Neural cell (in vitro differentiated cells): ENCODE data around the gene KCNJ1. TPM values are rescaled to one million over a fixed set of nuclear protein-coding genes. Genes with fewer than 3 reads are reported as not detected.

Experiments used
- H2AFZ ChIP-seq: fragments of 200-600, 300-800 bp; sonication (generic), shearing (Covaris generic); 2 replicates; pipeline ENCODE4 v1.6.0; 2014; ENCODE audit warnings: low read depth, mild to moderate bottlenecking, antibody characterized with exemption, low read length, moderate library complexity
- H3F3A ChIP-seq: fragments of 200-600 bp; shearing (Covaris generic); 2 replicates; pipeline ENCODE4 v1.6.1; 2016; ENCODE audit warnings: mild to moderate bottlenecking, moderate library complexity, mixed read lengths, antibody characterized with exemption, low read length; ENCODE audit not compliant: insufficient read depth, poor library complexity, severe bottlenecking
- H3K27ac ChIP-seq: fragments of 200-600, 300-800 bp; sonication (generic), shearing (Covaris generic); 2 replicates; pipeline ENCODE4 v1.5.1; 2014; ENCODE audit warnings: mild to moderate bottlenecking, low read length, moderate library complexity
- H3K27me3 ChIP-seq: fragments of 300-800, 200-600 bp; sonication (generic), shearing (Covaris generic); 2 replicates; pipeline ENCODE4 v1.6.0; 2014; ENCODE audit warnings: mild to moderate bottlenecking, low read depth, low read length, moderate library complexity; ENCODE audit not compliant: insufficient read depth
- H3K36me3 ChIP-seq: fragments of 300-800, 200-600 bp; sonication (generic), shearing (Covaris generic); 2 replicates; pipeline ENCODE4 v1.5.1; 2014; ENCODE audit warnings: mild to moderate bottlenecking, antibody characterized with exemption, low read length, moderate library complexity; ENCODE audit not compliant: insufficient read depth
- H3K4me2 ChIP-seq: fragments of 300-800, 200-600 bp; sonication (generic), shearing (Covaris generic); 2 replicates; pipeline ENCODE4 v1.6.0; 2014; ENCODE audit warnings: mild to moderate bottlenecking, low read length
- H3K4me3 ChIP-seq: fragments of 300-800, 200-600 bp; sonication (generic), shearing (Covaris generic); 2 replicates; pipeline ENCODE4 v1.5.1; 2014; ENCODE audit warnings: mild to moderate bottlenecking, low read length, moderate library complexity
- H3K79me2 ChIP-seq: fragments of 200-600 bp; shearing (Covaris generic); replicated peaks from 2 replicates; pipeline ENCODE4 v1.6.0; 2014; ENCODE audit warnings: mild to moderate bottlenecking, low read length, moderate library complexity; ENCODE audit not compliant: insufficient read depth
- H3K9ac ChIP-seq: fragments of 300-800, 200-600 bp; sonication (generic), shearing (Covaris generic); 2 replicates; pipeline ENCODE4 v1.6.1; 2016; ENCODE audit warnings: mild to moderate bottlenecking, low read length, mixed read lengths
- H3K9me2 ChIP-seq: fragments of 200-600 bp; shearing (Covaris generic); 2 replicates; pipeline ENCODE4 v1.6.1; 2016; ENCODE audit warnings: mild to moderate bottlenecking, low read length, mixed read lengths; ENCODE audit not compliant: insufficient read depth
- H3K9me3 ChIP-seq: fragments of 200-600, 300-800 bp; sonication (generic), shearing (Covaris generic); 2 replicates; pipeline ENCODE4 v1.6.1; 2016; ENCODE audit warnings: mild to moderate bottlenecking, mixed run types, low read length, moderate library complexity, mixed read lengths
- H4K20me1 ChIP-seq: fragments of 200-600 bp; shearing (Covaris generic); 2 replicates; pipeline ENCODE4 v1.6.1; 2016; ENCODE audit warnings: mild to moderate bottlenecking, mixed run types; ENCODE audit not compliant: insufficient read depth
- EP300 ChIP-seq: fragments of 450-650 bp; conservative IDR thresholded peaks from 2 replicates; pipeline ENCODE4 v1.6.1; 2014; ENCODE audit warnings: antibody characterized with exemption, mild to moderate bottlenecking, moderate library complexity; ENCODE audit not compliant: poor library complexity, severe bottlenecking
- EZH2 ChIP-seq: fragments of 200-600, 300-800 bp; shearing (Covaris generic), sonication (generic); IDR thresholded peaks from 2 replicates; pipeline ENCODE4 v1.6.1; 2014; ENCODE audit warnings: antibody characterized with exemption, low read length, borderline replicate concordance, mild to moderate bottlenecking; ENCODE audit not compliant: insufficient read depth, poor library complexity, severe bottlenecking
- MXI1 ChIP-seq: fragments of 450-650 bp; conservative IDR thresholded peaks from 2 replicates; pipeline ENCODE4 v1.6.1; 2014; ENCODE audit warnings: antibody characterized with exemption, mild to moderate bottlenecking; ENCODE audit not compliant: poor library complexity, severe bottlenecking
- POLR2AphosphoS5 ChIP-seq: IDR thresholded peaks from 2 replicates; pipeline ENCODE4 v1.6.1; 2012
- RAD21 ChIP-seq: fragments of 450-650 bp; conservative IDR thresholded peaks from 2 replicates; pipeline ENCODE4 v1.6.1; 2014; ENCODE audit warnings: antibody characterized with exemption, mild to moderate bottlenecking, moderate library complexity
- SMC3 ChIP-seq: fragments of 450-650 bp; conservative IDR thresholded peaks from 2 replicates; pipeline ENCODE4 v1.6.1; 2014; ENCODE audit warnings: antibody characterized with exemption, mild to moderate bottlenecking, moderate library complexity; ENCODE audit not compliant: poor library complexity
- TAF1 ChIP-seq: IDR thresholded peaks from 2 replicates; pipeline ENCODE4 v1.6.1; 2012; ENCODE audit warnings: low read depth
- polyA plus RNA-seq: library from polyadenylated mRNA; depleted of rRNA; stranded (reverse); fragments of >200 nt; gene quantifications from 2 replicates; pipeline ENCODE4 v1.2.3, GENCODE V29; 2014
- TF ChIP-seq, protein P1 (sequence below): fragments of 450-650 bp; IDR thresholded peaks from 2 replicates; pipeline ENCODE4 v1.5.1; 2014; ENCODE audit warnings: antibody characterized with exemption, mild to moderate bottlenecking, moderate library complexity; ENCODE audit not compliant: poor library complexity, severe bottlenecking
- TF ChIP-seq, protein P2 (sequence below): IDR thresholded peaks from 2 replicates; pipeline ENCODE4 v1.6.1; 2012; ENCODE audit warnings: borderline replicate concordance

The KCNJ1 gene
- polyA plus RNA-seq, 1 donor from 2014 or later: 0.22 TPM

DNA sequence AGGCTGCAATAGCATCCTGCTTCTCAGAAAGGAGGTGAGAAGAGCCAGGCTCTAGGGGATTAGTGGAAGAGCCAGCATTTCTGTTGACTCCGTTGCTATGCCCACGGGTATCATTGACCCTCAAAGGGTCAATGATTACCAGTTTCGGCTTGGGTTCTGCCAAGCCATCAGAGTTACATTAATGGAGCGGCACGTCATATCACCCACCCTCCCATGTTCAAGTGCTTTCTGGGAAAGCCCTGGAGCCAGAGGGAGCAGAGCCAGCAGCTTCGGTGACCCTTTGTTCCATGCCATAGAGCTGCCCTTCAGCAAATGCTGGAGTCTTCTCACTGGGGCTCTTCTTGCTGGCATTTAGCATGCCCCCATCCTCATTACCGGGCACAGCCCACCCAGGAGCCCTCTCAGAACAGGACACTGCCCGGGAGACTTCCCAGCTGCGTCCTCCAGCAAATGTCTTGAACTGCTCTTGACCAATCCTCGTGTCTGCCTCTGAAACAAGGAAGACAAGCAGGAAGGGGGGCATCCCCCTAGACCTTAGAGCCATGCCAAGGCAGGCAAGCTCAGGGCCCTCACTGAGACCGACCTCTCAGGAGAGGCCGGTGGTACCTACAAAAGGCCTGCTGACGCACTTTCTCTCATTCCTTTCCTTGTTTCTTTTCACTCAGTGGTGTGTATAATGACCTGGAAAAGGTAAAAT lies 14.6 kb downstream of the KCNJ1 start:
- Histone ChIP-seq H3K36me3 (no peaks in the 10 kb centered on the region), H3K79me2 (no peaks in the 10 kb centered on the region), H3K9me3 (no peaks in the 10 kb centered on the region), H3K27ac (no peak overlapping the region), H3K9ac (no peak overlapping the region), H3K9me2 (no peaks in the 10 kb centered on the region), H3F3A (no peaks in the 10 kb centered on the region), H4K20me1 (no peaks in the 10 kb centered on the region), H3K27me3 (no peaks in the 10 kb centered on the region), H3K4me2 (no peak overlapping the region), H3K4me3 (no peak overlapping the region), H2AFZ (no peak overlapping the region)
- TF ChIP-seq, protein P1, sequence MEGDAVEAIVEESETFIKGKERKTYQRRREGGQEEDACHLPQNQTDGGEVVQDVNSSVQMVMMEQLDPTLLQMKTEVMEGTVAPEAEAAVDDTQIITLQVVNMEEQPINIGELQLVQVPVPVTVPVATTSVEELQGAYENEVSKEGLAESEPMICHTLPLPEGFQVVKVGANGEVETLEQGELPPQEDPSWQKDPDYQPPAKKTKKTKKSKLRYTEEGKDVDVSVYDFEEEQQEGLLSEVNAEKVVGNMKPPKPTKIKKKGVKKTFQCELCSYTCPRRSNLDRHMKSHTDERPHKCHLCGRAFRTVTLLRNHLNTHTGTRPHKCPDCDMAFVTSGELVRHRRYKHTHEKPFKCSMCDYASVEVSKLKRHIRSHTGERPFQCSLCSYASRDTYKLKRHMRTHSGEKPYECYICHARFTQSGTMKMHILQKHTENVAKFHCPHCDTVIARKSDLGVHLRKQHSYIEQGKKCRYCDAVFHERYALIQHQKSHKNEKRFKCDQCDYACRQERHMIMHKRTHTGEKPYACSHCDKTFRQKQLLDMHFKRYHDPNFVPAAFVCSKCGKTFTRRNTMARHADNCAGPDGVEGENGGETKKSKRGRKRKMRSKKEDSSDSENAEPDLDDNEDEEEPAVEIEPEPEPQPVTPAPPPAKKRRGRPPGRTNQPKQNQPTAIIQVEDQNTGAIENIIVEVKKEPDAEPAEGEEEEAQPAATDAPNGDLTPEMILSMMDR: no peak
- TF ChIP-seq TAF1 (no peak), SMC3 (no peak)
- TF ChIP-seq, protein P2, sequence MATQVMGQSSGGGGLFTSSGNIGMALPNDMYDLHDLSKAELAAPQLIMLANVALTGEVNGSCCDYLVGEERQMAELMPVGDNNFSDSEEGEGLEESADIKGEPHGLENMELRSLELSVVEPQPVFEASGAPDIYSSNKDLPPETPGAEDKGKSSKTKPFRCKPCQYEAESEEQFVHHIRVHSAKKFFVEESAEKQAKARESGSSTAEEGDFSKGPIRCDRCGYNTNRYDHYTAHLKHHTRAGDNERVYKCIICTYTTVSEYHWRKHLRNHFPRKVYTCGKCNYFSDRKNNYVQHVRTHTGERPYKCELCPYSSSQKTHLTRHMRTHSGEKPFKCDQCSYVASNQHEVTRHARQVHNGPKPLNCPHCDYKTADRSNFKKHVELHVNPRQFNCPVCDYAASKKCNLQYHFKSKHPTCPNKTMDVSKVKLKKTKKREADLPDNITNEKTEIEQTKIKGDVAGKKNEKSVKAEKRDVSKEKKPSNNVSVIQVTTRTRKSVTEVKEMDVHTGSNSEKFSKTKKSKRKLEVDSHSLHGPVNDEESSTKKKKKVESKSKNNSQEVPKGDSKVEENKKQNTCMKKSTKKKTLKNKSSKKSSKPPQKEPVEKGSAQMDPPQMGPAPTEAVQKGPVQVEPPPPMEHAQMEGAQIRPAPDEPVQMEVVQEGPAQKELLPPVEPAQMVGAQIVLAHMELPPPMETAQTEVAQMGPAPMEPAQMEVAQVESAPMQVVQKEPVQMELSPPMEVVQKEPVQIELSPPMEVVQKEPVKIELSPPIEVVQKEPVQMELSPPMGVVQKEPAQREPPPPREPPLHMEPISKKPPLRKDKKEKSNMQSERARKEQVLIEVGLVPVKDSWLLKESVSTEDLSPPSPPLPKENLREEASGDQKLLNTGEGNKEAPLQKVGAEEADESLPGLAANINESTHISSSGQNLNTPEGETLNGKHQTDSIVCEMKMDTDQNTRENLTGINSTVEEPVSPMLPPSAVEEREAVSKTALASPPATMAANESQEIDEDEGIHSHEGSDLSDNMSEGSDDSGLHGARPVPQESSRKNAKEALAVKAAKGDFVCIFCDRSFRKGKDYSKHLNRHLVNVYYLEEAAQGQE: no peak

DNA sequence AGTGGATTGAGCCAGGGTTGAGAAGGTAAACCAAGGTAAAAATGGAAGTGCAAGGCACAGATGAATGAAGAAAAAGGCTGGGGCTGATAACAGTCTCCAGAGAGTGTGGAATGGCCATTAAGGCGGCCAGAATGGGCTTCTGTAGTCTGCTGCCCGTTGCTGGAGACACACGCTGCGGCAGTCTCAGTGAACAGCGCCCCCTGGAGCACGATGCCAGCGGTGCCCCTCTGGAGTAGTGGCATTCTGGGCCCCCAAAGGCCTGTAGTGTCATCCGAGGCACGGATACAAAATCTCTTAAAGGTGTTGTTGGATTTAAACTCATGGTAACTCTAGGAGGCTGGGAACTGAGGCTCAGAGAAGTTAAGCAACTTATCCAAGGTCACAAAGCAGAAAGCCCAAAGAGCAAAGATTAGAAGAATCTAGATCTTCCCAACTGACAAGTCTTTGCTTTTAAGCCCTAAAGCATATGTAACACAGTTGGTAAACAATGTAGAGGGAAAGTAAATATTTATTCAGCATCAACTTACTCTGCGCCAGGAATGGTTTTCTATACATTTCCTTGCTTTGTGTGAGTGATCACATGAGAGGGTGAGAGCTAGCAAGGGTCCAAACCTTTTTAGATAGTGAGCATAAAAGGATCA lies 18.2 kb downstream of the KCNJ1 start:
- H3K9me2 ChIP-seq: no peaks in the 10 kb centered on the region
- H3K79me2 ChIP-seq: no peaks in the 10 kb centered on the region
- H3F3A ChIP-seq: no peaks in the 10 kb centered on the region
- TF ChIP-seq POLR2AphosphoS5 (no peak), TAF1 (no peak), EP300 (no peak), SMC3 (no peak), EZH2 (no peak), MXI1 (no peak), RAD21 (no peak)
- TF ChIP-seq, protein P2: no peak
- TF ChIP-seq, protein P1: no peak
- no peak overlapping the region for H3K4me2 ChIP-seq
- H3K9me3 ChIP-seq: no peaks in the 10 kb centered on the region
- no peak overlapping the region for H2AFZ ChIP-seq
- H3K36me3 ChIP-seq: no peaks in the 10 kb centered on the region
- H3K4me3 ChIP-seq: no peak overlapping the region
- H4K20me1 ChIP-seq: no peaks in the 10 kb centered on the region
- no peak overlapping the region for H3K27ac ChIP-seq
- no peak overlapping the region for H3K9ac ChIP-seq
- no peaks in the 10 kb centered on the region for H3K27me3 ChIP-seq
